Muscle layer of duodenum (tissue), 2 donors: Measurements from ENCODE around the gene NUP210L.
"Not testable (repeated sequence)": the region's sequence is repeated elsewhere in the genome, so short reads cannot be mapped to it uniquely, and the experiment has no call there.

Source experiments
- H3K27ac ChIP-seq: one replicate; pipeline ENCODE4 v1.7.0; 2013; ENCODE audit warnings: mild to moderate bottlenecking, low read length
- H3K27me3 ChIP-seq: one replicate; pipeline ENCODE4 v1.7.0; 2013; ENCODE audit warnings: low read depth, mild to moderate bottlenecking, control low read depth, low read length
- H3K36me3 ChIP-seq, 2 donors: one replicate each; pipeline ENCODE4 v1.7.0; 2013; ENCODE audit warnings: low read length in 2 of 2, control low read depth in 1 of 2, mild to moderate bottlenecking in 1 of 2; ENCODE audit not compliant: insufficient read depth in 2 of 2, control insufficient read depth in 1 of 2
- H3K4me1 ChIP-seq, 2 donors: one replicate each; pipeline ENCODE4 v1.7.0; 2013; ENCODE audit warnings: low read length in 2 of 2, mild to moderate bottlenecking in 2 of 2, control low read depth in 1 of 2, moderate library complexity in 1 of 2; ENCODE audit not compliant: insufficient read depth in 2 of 2, control insufficient read depth in 1 of 2
- H3K4me3 ChIP-seq, 2 donors: one replicate each; pipeline ENCODE4 v1.7.0; 2013; ENCODE audit warnings: low read length in 2 of 2, low read depth in 1 of 2, mild to moderate bottlenecking in 1 of 2
- H3K9me3 ChIP-seq, 2 donors: one replicate each; pipeline ENCODE4 v1.7.0; 2013; ENCODE audit warnings: low read length in 2 of 2, control low read depth in 1 of 2, mild to moderate bottlenecking in 1 of 2; ENCODE audit not compliant: control insufficient read depth in 1 of 2
- donor health status: healthy.

The NUP210L gene

GRCh38 chr1:153990468-153991150, 164.3 kb downstream of the NUP210L start, which contains the start of gene RPS27:
Gene RPS27 (plus strand): TSS chr1:153990762. CDS start chr1:153990797, 35 bp downstream.
- Histone ChIP-seq H3K36me3 (peaks cover 20 to 29% of the 10 kb centered on the region in 2 donors), H3K9me3 (no peaks in the 10 kb centered on the region), H3K27ac (peak within 1 kb of the TSS; percentile 97), H3K4me3 (peak within 1 kb of the TSS; percentile 94 to 96), H3K27me3 (no peaks in the 10 kb centered on the region), H3K4me1 (peaks cover 16 to 38% of the 10 kb centered on the region in 2 donors)

- Histone ChIP-seq H3K36me3 (peaks cover 10 to 20% of the 10 kb centered on the region in 2 donors), H3K9me3 (no peaks in the 10 kb centered on the region), H3K27ac (no peak overlapping the region), H3K4me3 (no peak overlapping the region), H3K4me1 (peaks cover 22 to 34% of the 10 kb centered on the region in 2 donors), H3K27me3 (no peaks in the 10 kb centered on the region)
Measured at GRCh38 chr1:153987621-153988020, 167.3 kb downstream of the NUP210L start.

- peak within 1 kb of the TSS; percentile 96 for H3K27ac ChIP-seq
Measured at GRCh38 chr1:153985941-153986761, 168.7 kb downstream of the NUP210L start, which contains the start of gene RAB13. Gene RAB13 (minus strand): TSS chr1:153986339. CDS start chr1:153986236, 103 bp downstream.

GRCh38 chr1:153985341-153985912, 169.4 kb downstream of the NUP210L start:
- peaks cover 10 to 20% of the 10 kb centered on the region in 2 donors for H3K4me1 ChIP-seq
- H3K27me3 ChIP-seq, result no peaks in the 10 kb centered on the region
- peak overlapping the region; percentile 96 for H3K27ac ChIP-seq
- no peaks in the 10 kb centered on the region for H3K9me3 ChIP-seq
- H3K4me3 ChIP-seq, result peak overlapping the region; percentile 72 to 88
- H3K36me3 ChIP-seq, result peaks cover 4 to 18% of the 10 kb centered on the region in 2 donors

More at GRCh38 chr1:153985941-153986761, 168.7 kb downstream of the NUP210L start, which contains the start of gene RAB13:
- H3K9me3 ChIP-seq, result no peaks in the 10 kb centered on the region
- H3K36me3 ChIP-seq, result peaks cover 3 to 18% of the 10 kb centered on the region in 2 donors
- no peaks in the 10 kb centered on the region for H3K27me3 ChIP-seq
- peaks cover 10 to 20% of the 10 kb centered on the region in 2 donors for H3K4me1 ChIP-seq
- peak within 1 kb of the TSS; percentile 72 to 88 for H3K4me3 ChIP-seq

- H3K27ac ChIP-seq, result peak overlapping the region; percentile 96
- H3K27me3 ChIP-seq, result no peaks in the 10 kb centered on the region
- H3K36me3 ChIP-seq, result peaks cover 4 to 18% of the 10 kb centered on the region in 2 donors
- no peaks in the 10 kb centered on the region for H3K9me3 ChIP-seq
- peaks cover 10 to 20% of the 10 kb centered on the region in 2 donors for H3K4me1 ChIP-seq
- peak overlapping the region; percentile 72 to 88 for H3K4me3 ChIP-seq
Measured at GRCh38 chr1:153984123-153984894, 170.6 kb downstream of the NUP210L start.

GRCh38 chr1:153981735-153982134, 173.1 kb downstream of the NUP210L start:
- H3K36me3 ChIP-seq, result peaks cover 4 to 18% of the 10 kb centered on the region in 2 donors
- not testable (repeated sequence) for H3K27ac ChIP-seq, H3K9me3 ChIP-seq, H3K4me3 ChIP-seq, H3K27me3 ChIP-seq
- peaks cover 10 to 28% of the 10 kb centered on the region in 2 donors for H3K4me1 ChIP-seq

- Histone ChIP-seq H3K36me3 (peaks cover 14 to 23% of the 10 kb centered on the region in 2 donors), H3K4me1 (peaks cover 12 to 26% of the 10 kb centered on the region in 2 donors)
- H3K4me3 ChIP-seq, H3K9me3 ChIP-seq, H3K27ac ChIP-seq, H3K27me3 ChIP-seq: not testable (repeated sequence)
Measured at GRCh38 chr1:153979091-153979490, 175.8 kb downstream of the NUP210L start.

GRCh38 chr1:153978274-153978909, 176.5 kb downstream of the NUP210L start:
- Histone ChIP-seq H3K27me3 (no peaks in the 10 kb centered on the region), H3K4me1 (peaks cover 12 to 24% of the 10 kb centered on the region in 2 donors), H3K27ac (peak overlapping the region; percentile 90), H3K9me3 (no peaks in the 10 kb centered on the region), H3K36me3 (peaks cover 21 to 29% of the 10 kb centered on the region in 2 donors), H3K4me3 (peak overlapping the region; percentile 90 to 92)

GRCh38 chr1:153977250-153978240, 177.3 kb downstream of the NUP210L start, which contains the start of gene JTB:
Gene JTB (minus strand): TSS chr1:153977674. CDS start chr1:153977252, 422 bp downstream.
- Histone ChIP-seq H3K9me3 (no peaks in the 10 kb centered on the region), H3K4me1 (peaks cover 12 to 24% of the 10 kb centered on the region in 2 donors), H3K27ac (peak within 1 kb of the TSS; percentile 90), H3K36me3 (peaks cover 26 to 30% of the 10 kb centered on the region in 2 donors), H3K4me3 (peak within 1 kb of the TSS; percentile 90 to 92), H3K27me3 (no peaks in the 10 kb centered on the region)
